K562 treated with DMSO at 1 percent for 12 hours (cell line): ENCODE results near the gene GREM1. TPM values are rescaled to one million over a fixed set of nuclear protein-coding genes. Genes with fewer than 3 reads are reported as not detected.

Experiments used
- total RNA-seq: library from RNA; unstranded; fragments of 300-600 nt; gene quantifications from 2 replicates; pipeline ENCODE4 v1.2.3, GENCODE V29; 2022; ENCODE audit not compliant: insufficient read depth

GREM1 gene
- not detected in 2 replicates for total RNA-seq

DNA sequence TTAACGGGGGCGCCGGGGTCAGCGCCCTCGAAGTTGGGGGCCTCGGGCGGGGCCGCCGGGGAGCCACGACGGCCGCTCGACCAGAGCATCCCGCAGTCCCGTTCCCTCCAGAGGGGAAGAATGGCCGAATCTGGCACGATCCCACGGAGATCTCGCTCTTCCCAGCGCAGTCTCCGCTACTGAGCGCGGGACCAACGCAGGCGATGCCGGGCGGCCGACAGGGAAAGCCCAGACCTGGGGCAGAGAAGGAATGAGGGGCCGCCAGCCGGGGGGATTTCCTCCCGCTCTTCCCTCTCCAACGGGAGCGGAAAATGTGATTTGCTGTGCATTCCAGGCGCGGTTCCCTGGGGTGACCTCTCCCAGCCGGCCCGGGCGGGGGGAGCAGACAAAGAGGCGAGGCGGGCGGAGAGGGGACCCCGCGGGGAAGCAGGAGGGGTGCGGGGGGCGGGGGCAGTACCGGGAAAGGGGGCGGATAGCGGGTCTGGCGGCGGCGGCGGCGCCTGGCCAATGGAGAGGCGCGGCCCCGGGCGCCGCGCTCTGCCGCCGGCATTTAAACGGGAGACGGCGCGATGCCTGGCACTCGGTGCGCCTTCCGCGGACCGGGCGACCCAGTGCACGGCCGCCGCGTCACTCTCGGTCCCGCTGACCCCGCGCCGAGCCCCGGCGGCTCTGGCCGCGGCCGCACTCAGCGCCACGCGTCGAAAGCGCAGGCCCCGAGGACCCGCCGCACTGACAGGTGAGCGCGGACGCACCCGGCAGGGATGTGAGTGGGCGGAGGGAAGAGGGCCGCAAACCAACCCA is at the start of gene GREM1:
TSS of gene GREM1 (plus strand) at position 579 of the 801 bp plus-strand sequence. CDS start 12,687 bp downstream, outside the sequence.

Other genes starting within 250 kb of the GREM1 start
- gene GOLGA8N, start 124.5 kb upstream of the GREM1 start, total RNA-seq, result 0.22 and 2.2 TPM in 2 replicates
- gene ARHGAP11A, start 102.5 kb upstream of the GREM1 start, total RNA-seq, result 6.1 and 22.4 TPM in 2 replicates
- not detected in 2 replicates for gene SCG5, start 76.3 kb upstream of the GREM1 start, total RNA-seq